Right atrium auricular region (tissue), 2 donors: ENCODE measurements around the gene CEP131. TPM values are rescaled to one million over a fixed set of nuclear protein-coding genes. Genes with fewer than 3 reads are reported as not detected.

Source experiments
- DNase-seq: peaks from one replicate; pipeline ENCODE4 v3.0.0-alpha.2; 2019; ENCODE audit warnings: low spot score
- H3K27ac ChIP-seq, 2 donors: fragments of 200-600 bp; sonication (generic); 1 replicate in 1 of 2; 2 replicates in 1 of 2; pipeline ENCODE4 v1.5.1; 2016 to 2019
- H3K27me3 ChIP-seq, 2 donors: fragments of 200-600 bp; sonication (generic); one replicate each; pipeline versions ENCODE4 v1.5.1 to v1.6.0; 2017 to 2019
- H3K36me3 ChIP-seq: fragments of 200-600 bp; sonication (generic); one replicate; pipeline ENCODE4 v1.5.1; 2016
- H3K4me1 ChIP-seq, 2 donors: fragments of 200-600 bp; sonication (generic); one replicate each; pipeline versions ENCODE4 v1.5.1 to v1.6.0; 2017 to 2019
- H3K4me3 ChIP-seq, 2 donors: fragments of 200-600 bp; sonication (generic); 1 replicate in 1 of 2; 2 replicates in 1 of 2; pipeline ENCODE4 v1.5.1; 2017 to 2019; ENCODE audit warnings: mild to moderate bottlenecking in 1 of 2, moderate library complexity in 1 of 2
- H3K9me3 ChIP-seq, 2 donors: fragments of 200-600 bp; sonication (generic); one replicate each; pipeline ENCODE4 v1.5.1; 2019
- CTCF ChIP-seq, 2 donors: fragments of 200-600 bp; sonication (generic); IDR thresholded peaks; one replicate each; pipeline ENCODE4 v1.5.1; 2019; ENCODE audit warnings: antibody characterized with exemption in 2 of 2
- total RNA-seq, 2 donors: library from RNA; depleted of rRNA; stranded (reverse); fragments of >200 nt; gene quantifications; one replicate each; pipeline ENCODE4 v1.1.0, GENCODE V29; 2016

CEP131 gene
- total RNA-seq, 2 donors from 2014 or later, result 5.5 to 6.2 TPM

- peak overlapping the region in 1 of 2 donors; percentile 88 for H3K4me3 ChIP-seq
- peaks cover 0 to 25% of the 10 kb centered on the region in 2 donors for H3K4me1 ChIP-seq
- H3K36me3 ChIP-seq, result no peaks in the 10 kb centered on the region
- no peaks in the 10 kb centered on the region for H3K27me3 ChIP-seq
- DNase-seq, result no peak
- no peak overlapping the region for H3K27ac ChIP-seq
- no peaks in the 10 kb centered on the region for H3K9me3 ChIP-seq
- TF ChIP-seq CTCF (IDR thresholded peaks at IDR 0.05), result no peak
Measured at GRCh38 chr17:81221371-81221841, 1.4 kb downstream of the CEP131 start.

- Histone ChIP-seq H3K4me1 (peaks cover 0 to 25% of the 10 kb centered on the region in 2 donors), H3K9me3 (no peaks in the 10 kb centered on the region), H3K27ac (no peak overlapping the region), H3K36me3 (no peaks in the 10 kb centered on the region), H3K27me3 (no peaks in the 10 kb centered on the region), H3K4me3 (no peak overlapping the region)
- DNase-seq, result no peak
- TF ChIP-seq CTCF (IDR thresholded peaks at IDR 0.05), result no peak
Measured at GRCh38 chr17:81219476-81220180, 3.1 kb downstream of the CEP131 start.

GRCh38 chr17:81218991-81219390, 3.8 kb downstream of the CEP131 start:
- H3K27me3 ChIP-seq, result no peaks in the 10 kb centered on the region
- no peak for DNase-seq
- peaks cover 0 to 25% of the 10 kb centered on the region in 2 donors for H3K4me1 ChIP-seq
- no peak for TF ChIP-seq CTCF (IDR thresholded peaks at IDR 0.05)
- no peak overlapping the region for H3K4me3 ChIP-seq
- H3K27ac ChIP-seq, result no peak overlapping the region
- H3K36me3 ChIP-seq, result no peaks in the 10 kb centered on the region
- no peaks in the 10 kb centered on the region for H3K9me3 ChIP-seq

- H3K9me3 ChIP-seq, result no peaks in the 10 kb centered on the region
- H3K36me3 ChIP-seq, result no peaks in the 10 kb centered on the region
- H3K4me3 ChIP-seq, result no peak overlapping the region
- peaks cover 0 to 19% of the 10 kb centered on the region in 2 donors for H3K4me1 ChIP-seq
- no peak overlapping the region for H3K27ac ChIP-seq
- TF ChIP-seq CTCF (IDR thresholded peaks at IDR 0.05), result no peak
- no peak for DNase-seq
- H3K27me3 ChIP-seq, result no peaks in the 10 kb centered on the region
Measured at GRCh38 chr17:81218459-81218858, 4.3 kb downstream of the CEP131 start.

- TF ChIP-seq CTCF (IDR thresholded peaks at IDR 0.05), result no peak
- Histone ChIP-seq H3K27me3 (no peaks in the 10 kb centered on the region), H3K9me3 (no peaks in the 10 kb centered on the region), H3K4me1 (peaks cover 0 to 14% of the 10 kb centered on the region in 2 donors), H3K36me3 (no peaks in the 10 kb centered on the region), H3K4me3 (no peak overlapping the region), H3K27ac (no peak overlapping the region)
- no peak for DNase-seq
Measured at GRCh38 chr17:81217491-81217890, 5.3 kb downstream of the CEP131 start.

GRCh38 chr17:81213978-81214377, 8.8 kb downstream of the CEP131 start:
- DNase-seq, result no peak
- no peak for TF ChIP-seq CTCF (IDR thresholded peaks at IDR 0.05)
- no peaks in the 10 kb centered on the region for H3K4me1 ChIP-seq

More at GRCh38 chr17:81213978-81214377, 8.8 kb downstream of the CEP131 start:
- no peaks in the 10 kb centered on the region for H3K36me3 ChIP-seq
- no peaks in the 10 kb centered on the region for H3K27me3 ChIP-seq
- no peak overlapping the region for H3K27ac ChIP-seq
- H3K9me3 ChIP-seq, result no peaks in the 10 kb centered on the region
- no peak overlapping the region for H3K4me3 ChIP-seq
